HEK293T (cell line): Measurements from ENCODE around the gene PTPMT1.

Experiments
- ARNT ChIP-seq: fragments of 450-650 bp; IDR thresholded peaks from 2 replicates; pipeline ENCODE4 v1.6.1; 2017; ENCODE audit warnings: mild to moderate bottlenecking
- BHLHE40 ChIP-seq: fragments of 450-650 bp; IDR thresholded peaks from 2 replicates; pipeline ENCODE4 v1.6.1; 2016; ENCODE audit warnings: mild to moderate bottlenecking, moderate library complexity, borderline replicate concordance
- CTBP1 ChIP-seq: fragments of 450-650 bp; IDR thresholded peaks from 2 replicates; pipeline ENCODE4 v1.6.1; 2016; ENCODE audit warnings: borderline replicate concordance
- ELF4 ChIP-seq: fragments of 450-650 bp; IDR thresholded peaks from 2 replicates; pipeline ENCODE4 v1.6.1; 2017; ENCODE audit warnings: antibody characterized with exemption
- FOXA1 ChIP-seq: fragments of 450-650 bp; IDR thresholded peaks from 2 replicates; pipeline ENCODE4 v1.6.1; 2016; ENCODE audit warnings: mild to moderate bottlenecking
- FOXM1 ChIP-seq: fragments of 450-650 bp; IDR thresholded peaks from 2 replicates; pipeline ENCODE4 v1.6.1; 2017; ENCODE audit warnings: mild to moderate bottlenecking, borderline replicate concordance
- NFRKB ChIP-seq: fragments of 450-650 bp; IDR thresholded peaks from 2 replicates; pipeline ENCODE4 v1.6.1; 2016; ENCODE audit warnings: mild to moderate bottlenecking, moderate library complexity
- SP1 ChIP-seq: fragments of 450-650 bp; IDR thresholded peaks from 2 replicates; pipeline ENCODE4 v1.6.1; 2017
- SUZ12 ChIP-seq: fragments of 450-650 bp; IDR thresholded peaks from 2 replicates; pipeline ENCODE4 v1.6.1; 2016; ENCODE audit warnings: mild to moderate bottlenecking
- TARDBP ChIP-seq: fragments of 450-650 bp; IDR thresholded peaks from 2 replicates; pipeline ENCODE4 v1.6.1; 2016
- ZNF384 ChIP-seq: fragments of 450-650 bp; IDR thresholded peaks from 2 replicates; pipeline ENCODE4 v1.6.1; 2016
- TF ChIP-seq, protein P1 (sequence below): fragments of 450-650 bp; IDR thresholded peaks from 2 replicates; pipeline ENCODE4 v1.6.1; 2016

DNA sequence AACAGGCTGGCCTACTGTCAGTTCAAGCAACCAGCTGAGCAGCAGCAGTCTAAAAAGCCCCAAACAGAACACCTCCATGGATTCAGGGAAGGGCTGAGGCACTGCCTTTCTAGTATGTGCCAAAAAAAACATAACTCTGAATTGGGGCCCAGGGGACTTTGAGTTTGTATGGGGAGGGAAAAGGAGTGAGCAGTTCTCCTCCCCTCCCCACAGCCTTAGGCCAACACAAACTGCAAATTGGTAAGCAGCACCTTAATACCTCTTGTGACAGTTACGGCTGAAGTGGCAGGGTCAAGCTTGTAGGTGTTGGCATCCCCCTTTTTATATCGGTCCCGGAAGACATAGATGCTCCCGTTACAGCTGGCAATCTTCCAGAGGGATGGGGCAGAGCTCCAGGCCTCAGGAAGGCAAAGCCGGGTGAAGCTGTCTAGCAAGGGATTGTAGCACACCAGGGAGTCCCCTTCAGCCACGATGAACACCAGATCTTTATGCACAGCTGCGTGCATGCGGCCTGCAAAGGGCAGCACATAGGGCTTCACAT is 7.4 kb downstream of the PTPMT1 start:
- TF ChIP-seq SP1 (no peak), ELF4 (no peak), SUZ12 (no peak), TARDBP (no peak), ZNF384 (no peak), CTBP1 (no peak), FOXM1 (no peak), ARNT (no peak), NFRKB (no peak), FOXA1 (no peak), BHLHE40 (no peak)
- TF ChIP-seq, protein P1, sequence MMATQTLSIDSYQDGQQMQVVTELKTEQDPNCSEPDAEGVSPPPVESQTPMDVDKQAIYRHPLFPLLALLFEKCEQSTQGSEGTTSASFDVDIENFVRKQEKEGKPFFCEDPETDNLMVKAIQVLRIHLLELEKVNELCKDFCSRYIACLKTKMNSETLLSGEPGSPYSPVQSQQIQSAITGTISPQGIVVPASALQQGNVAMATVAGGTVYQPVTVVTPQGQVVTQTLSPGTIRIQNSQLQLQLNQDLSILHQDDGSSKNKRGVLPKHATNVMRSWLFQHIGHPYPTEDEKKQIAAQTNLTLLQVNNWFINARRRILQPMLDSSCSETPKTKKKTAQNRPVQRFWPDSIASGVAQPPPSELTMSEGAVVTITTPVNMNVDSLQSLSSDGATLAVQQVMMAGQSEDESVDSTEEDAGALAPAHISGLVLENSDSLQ, result no peak
